Measurements from ENCODE around the gene SALL2.

- TF ChIP-seq CTCF (IDR thresholded peaks at IDR 0.05 in 8 of 11, conservative IDR thresholded peaks at IDR 0.05 in 3 of 11) (no peak), POLR2AphosphoS5 (IDR thresholded peaks at IDR 0.05) (no peak)
These were observed 32.6 kb upstream of the SALL2 start for GRCh38 chr14:21558703-21559170.

Measured in spleen (tissue), 7 donors.